ENCODE results near the gene KLHL26.

- TF ChIP-seq EZH2 (IDR thresholded peaks at IDR 0.05; ENCODE audit: borderline replicate concordance, low read length): no peak
- no peak for TF ChIP-seq CTCF (conservative IDR thresholded peaks at IDR 0.05 in 1 of 2, IDR thresholded peaks at IDR 0.05 in 1 of 2; ENCODE audit: extremely low read depth in 1 of 2, insufficient read depth in 1 of 2, low read depth in 1 of 2, low read length in 2 of 2)
These were observed 20.8 kb upstream of the KLHL26 start for GRCh38 chr19:18616023-18616422.

Measured in mammary epithelial cell (primary cell).